Neural cell (in vitro differentiated cells): ENCODE measurements around the gene TLR9. TPM values are rescaled to one million over a fixed set of nuclear protein-coding genes. Genes with fewer than 3 reads are reported as not detected.

Experiments
- H2AFZ ChIP-seq: fragments of 200-600, 300-800 bp; sonication (generic), shearing (Covaris generic); 2 replicates; pipeline ENCODE4 v1.6.0; 2014; ENCODE audit warnings: low read depth, mild to moderate bottlenecking, antibody characterized with exemption, low read length, moderate library complexity
- H3F3A ChIP-seq: fragments of 200-600 bp; shearing (Covaris generic); 2 replicates; pipeline ENCODE4 v1.6.1; 2016; ENCODE audit warnings: mild to moderate bottlenecking, moderate library complexity, mixed read lengths, antibody characterized with exemption, low read length; ENCODE audit not compliant: insufficient read depth, poor library complexity, severe bottlenecking
- H3K27ac ChIP-seq: fragments of 200-600, 300-800 bp; sonication (generic), shearing (Covaris generic); 2 replicates; pipeline ENCODE4 v1.5.1; 2014; ENCODE audit warnings: mild to moderate bottlenecking, low read length, moderate library complexity
- H3K27me3 ChIP-seq: fragments of 300-800, 200-600 bp; sonication (generic), shearing (Covaris generic); 2 replicates; pipeline ENCODE4 v1.6.0; 2014; ENCODE audit warnings: mild to moderate bottlenecking, low read depth, low read length, moderate library complexity; ENCODE audit not compliant: insufficient read depth
- H3K36me3 ChIP-seq: fragments of 300-800, 200-600 bp; sonication (generic), shearing (Covaris generic); 2 replicates; pipeline ENCODE4 v1.5.1; 2014; ENCODE audit warnings: mild to moderate bottlenecking, antibody characterized with exemption, low read length, moderate library complexity; ENCODE audit not compliant: insufficient read depth
- H3K4me2 ChIP-seq: fragments of 300-800, 200-600 bp; sonication (generic), shearing (Covaris generic); 2 replicates; pipeline ENCODE4 v1.6.0; 2014; ENCODE audit warnings: mild to moderate bottlenecking, low read length
- H3K4me3 ChIP-seq: fragments of 300-800, 200-600 bp; sonication (generic), shearing (Covaris generic); 2 replicates; pipeline ENCODE4 v1.5.1; 2014; ENCODE audit warnings: mild to moderate bottlenecking, low read length, moderate library complexity
- H3K79me2 ChIP-seq: fragments of 200-600 bp; shearing (Covaris generic); replicated peaks from 2 replicates; pipeline ENCODE4 v1.6.0; 2014; ENCODE audit warnings: mild to moderate bottlenecking, low read length, moderate library complexity; ENCODE audit not compliant: insufficient read depth
- H3K9ac ChIP-seq: fragments of 300-800, 200-600 bp; sonication (generic), shearing (Covaris generic); 2 replicates; pipeline ENCODE4 v1.6.1; 2016; ENCODE audit warnings: mild to moderate bottlenecking, low read length, mixed read lengths
- H3K9me2 ChIP-seq: fragments of 200-600 bp; shearing (Covaris generic); 2 replicates; pipeline ENCODE4 v1.6.1; 2016; ENCODE audit warnings: mild to moderate bottlenecking, low read length, mixed read lengths; ENCODE audit not compliant: insufficient read depth
- H3K9me3 ChIP-seq: fragments of 200-600, 300-800 bp; sonication (generic), shearing (Covaris generic); 2 replicates; pipeline ENCODE4 v1.6.1; 2016; ENCODE audit warnings: mild to moderate bottlenecking, mixed run types, low read length, moderate library complexity, mixed read lengths
- H4K20me1 ChIP-seq: fragments of 200-600 bp; shearing (Covaris generic); 2 replicates; pipeline ENCODE4 v1.6.1; 2016; ENCODE audit warnings: mild to moderate bottlenecking, mixed run types; ENCODE audit not compliant: insufficient read depth
- EP300 ChIP-seq: fragments of 450-650 bp; conservative IDR thresholded peaks from 2 replicates; pipeline ENCODE4 v1.6.1; 2014; ENCODE audit warnings: antibody characterized with exemption, mild to moderate bottlenecking, moderate library complexity; ENCODE audit not compliant: poor library complexity, severe bottlenecking
- EZH2 ChIP-seq: fragments of 200-600, 300-800 bp; shearing (Covaris generic), sonication (generic); IDR thresholded peaks from 2 replicates; pipeline ENCODE4 v1.6.1; 2014; ENCODE audit warnings: antibody characterized with exemption, low read length, borderline replicate concordance, mild to moderate bottlenecking; ENCODE audit not compliant: insufficient read depth, poor library complexity, severe bottlenecking
- MXI1 ChIP-seq: fragments of 450-650 bp; conservative IDR thresholded peaks from 2 replicates; pipeline ENCODE4 v1.6.1; 2014; ENCODE audit warnings: antibody characterized with exemption, mild to moderate bottlenecking; ENCODE audit not compliant: poor library complexity, severe bottlenecking
- POLR2AphosphoS5 ChIP-seq: IDR thresholded peaks from 2 replicates; pipeline ENCODE4 v1.6.1; 2012
- RAD21 ChIP-seq: fragments of 450-650 bp; conservative IDR thresholded peaks from 2 replicates; pipeline ENCODE4 v1.6.1; 2014; ENCODE audit warnings: antibody characterized with exemption, mild to moderate bottlenecking, moderate library complexity
- SMC3 ChIP-seq: fragments of 450-650 bp; conservative IDR thresholded peaks from 2 replicates; pipeline ENCODE4 v1.6.1; 2014; ENCODE audit warnings: antibody characterized with exemption, mild to moderate bottlenecking, moderate library complexity; ENCODE audit not compliant: poor library complexity
- TAF1 ChIP-seq: IDR thresholded peaks from 2 replicates; pipeline ENCODE4 v1.6.1; 2012; ENCODE audit warnings: low read depth
- polyA plus RNA-seq: library from polyadenylated mRNA; depleted of rRNA; stranded (reverse); fragments of >200 nt; gene quantifications from 2 replicates; pipeline ENCODE4 v1.2.3, GENCODE V29; 2014
- TF ChIP-seq, protein P1 (sequence below): fragments of 450-650 bp; IDR thresholded peaks from 2 replicates; pipeline ENCODE4 v1.5.1; 2014; ENCODE audit warnings: antibody characterized with exemption, mild to moderate bottlenecking, moderate library complexity; ENCODE audit not compliant: poor library complexity, severe bottlenecking
- TF ChIP-seq, protein P2 (sequence below): IDR thresholded peaks from 2 replicates; pipeline ENCODE4 v1.6.1; 2012; ENCODE audit warnings: borderline replicate concordance

Gene TLR9
- polyA plus RNA-seq, 1 donor from 2014 or later: not detected

DNA sequence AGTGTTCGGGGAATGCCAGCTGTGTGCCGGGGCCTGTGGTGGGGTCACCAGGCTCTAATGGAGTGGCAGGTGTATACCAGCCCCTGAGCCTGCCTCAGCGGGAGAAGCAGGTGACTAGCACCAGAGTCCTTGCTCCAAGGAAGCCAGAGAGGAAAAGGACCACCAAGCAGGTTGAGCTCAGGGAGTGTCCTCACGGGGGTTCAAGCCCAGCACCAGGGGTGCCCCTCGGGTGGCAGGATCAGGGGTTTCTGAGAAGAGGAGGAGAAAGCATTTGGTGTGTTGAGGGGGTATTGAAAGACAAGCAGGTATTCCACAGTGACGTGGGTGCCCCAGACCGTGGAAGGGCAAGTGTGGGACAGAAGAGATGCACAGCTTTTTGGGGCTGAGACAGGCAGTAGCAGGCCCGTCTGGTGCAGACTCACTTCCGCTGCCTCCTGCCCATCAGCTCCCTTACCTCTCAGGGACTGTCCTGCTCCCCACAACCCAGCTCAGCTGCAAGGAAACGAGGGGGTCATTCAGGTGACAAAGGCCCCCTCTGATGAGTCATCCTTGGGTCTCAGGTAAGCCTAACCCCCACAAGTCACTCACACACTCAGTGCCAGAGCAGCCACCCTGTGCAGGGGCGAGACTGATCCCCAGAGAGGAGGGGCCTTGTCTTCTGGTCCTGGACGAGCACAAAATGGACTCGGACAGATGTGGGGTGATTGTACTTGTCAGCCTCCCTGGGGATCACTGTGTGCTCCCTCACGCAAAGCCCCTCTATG, 49.8 kb downstream of the TLR9 start:
- Histone ChIP-seq H4K20me1 (no peaks in the 10 kb centered on the region), H3F3A (no peaks in the 10 kb centered on the region), H3K27me3 (no peaks in the 10 kb centered on the region), H3K4me2 (no peak overlapping the region), H3K9ac (no peak overlapping the region), H3K9me2 (no peaks in the 10 kb centered on the region), H3K79me2 (no peaks in the 10 kb centered on the region), H3K27ac (no peak overlapping the region), H3K4me3 (no peak overlapping the region), H2AFZ (no peak overlapping the region), H3K36me3 (no peaks in the 10 kb centered on the region), H3K9me3 (no peaks in the 10 kb centered on the region)
- TF ChIP-seq RAD21 (no peak), SMC3 (no peak), POLR2AphosphoS5 (no peak), TAF1 (no peak), MXI1 (no peak)
- TF ChIP-seq, protein P1, sequence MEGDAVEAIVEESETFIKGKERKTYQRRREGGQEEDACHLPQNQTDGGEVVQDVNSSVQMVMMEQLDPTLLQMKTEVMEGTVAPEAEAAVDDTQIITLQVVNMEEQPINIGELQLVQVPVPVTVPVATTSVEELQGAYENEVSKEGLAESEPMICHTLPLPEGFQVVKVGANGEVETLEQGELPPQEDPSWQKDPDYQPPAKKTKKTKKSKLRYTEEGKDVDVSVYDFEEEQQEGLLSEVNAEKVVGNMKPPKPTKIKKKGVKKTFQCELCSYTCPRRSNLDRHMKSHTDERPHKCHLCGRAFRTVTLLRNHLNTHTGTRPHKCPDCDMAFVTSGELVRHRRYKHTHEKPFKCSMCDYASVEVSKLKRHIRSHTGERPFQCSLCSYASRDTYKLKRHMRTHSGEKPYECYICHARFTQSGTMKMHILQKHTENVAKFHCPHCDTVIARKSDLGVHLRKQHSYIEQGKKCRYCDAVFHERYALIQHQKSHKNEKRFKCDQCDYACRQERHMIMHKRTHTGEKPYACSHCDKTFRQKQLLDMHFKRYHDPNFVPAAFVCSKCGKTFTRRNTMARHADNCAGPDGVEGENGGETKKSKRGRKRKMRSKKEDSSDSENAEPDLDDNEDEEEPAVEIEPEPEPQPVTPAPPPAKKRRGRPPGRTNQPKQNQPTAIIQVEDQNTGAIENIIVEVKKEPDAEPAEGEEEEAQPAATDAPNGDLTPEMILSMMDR: no peak
- TF ChIP-seq, protein P2, sequence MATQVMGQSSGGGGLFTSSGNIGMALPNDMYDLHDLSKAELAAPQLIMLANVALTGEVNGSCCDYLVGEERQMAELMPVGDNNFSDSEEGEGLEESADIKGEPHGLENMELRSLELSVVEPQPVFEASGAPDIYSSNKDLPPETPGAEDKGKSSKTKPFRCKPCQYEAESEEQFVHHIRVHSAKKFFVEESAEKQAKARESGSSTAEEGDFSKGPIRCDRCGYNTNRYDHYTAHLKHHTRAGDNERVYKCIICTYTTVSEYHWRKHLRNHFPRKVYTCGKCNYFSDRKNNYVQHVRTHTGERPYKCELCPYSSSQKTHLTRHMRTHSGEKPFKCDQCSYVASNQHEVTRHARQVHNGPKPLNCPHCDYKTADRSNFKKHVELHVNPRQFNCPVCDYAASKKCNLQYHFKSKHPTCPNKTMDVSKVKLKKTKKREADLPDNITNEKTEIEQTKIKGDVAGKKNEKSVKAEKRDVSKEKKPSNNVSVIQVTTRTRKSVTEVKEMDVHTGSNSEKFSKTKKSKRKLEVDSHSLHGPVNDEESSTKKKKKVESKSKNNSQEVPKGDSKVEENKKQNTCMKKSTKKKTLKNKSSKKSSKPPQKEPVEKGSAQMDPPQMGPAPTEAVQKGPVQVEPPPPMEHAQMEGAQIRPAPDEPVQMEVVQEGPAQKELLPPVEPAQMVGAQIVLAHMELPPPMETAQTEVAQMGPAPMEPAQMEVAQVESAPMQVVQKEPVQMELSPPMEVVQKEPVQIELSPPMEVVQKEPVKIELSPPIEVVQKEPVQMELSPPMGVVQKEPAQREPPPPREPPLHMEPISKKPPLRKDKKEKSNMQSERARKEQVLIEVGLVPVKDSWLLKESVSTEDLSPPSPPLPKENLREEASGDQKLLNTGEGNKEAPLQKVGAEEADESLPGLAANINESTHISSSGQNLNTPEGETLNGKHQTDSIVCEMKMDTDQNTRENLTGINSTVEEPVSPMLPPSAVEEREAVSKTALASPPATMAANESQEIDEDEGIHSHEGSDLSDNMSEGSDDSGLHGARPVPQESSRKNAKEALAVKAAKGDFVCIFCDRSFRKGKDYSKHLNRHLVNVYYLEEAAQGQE: no peak

DNA sequence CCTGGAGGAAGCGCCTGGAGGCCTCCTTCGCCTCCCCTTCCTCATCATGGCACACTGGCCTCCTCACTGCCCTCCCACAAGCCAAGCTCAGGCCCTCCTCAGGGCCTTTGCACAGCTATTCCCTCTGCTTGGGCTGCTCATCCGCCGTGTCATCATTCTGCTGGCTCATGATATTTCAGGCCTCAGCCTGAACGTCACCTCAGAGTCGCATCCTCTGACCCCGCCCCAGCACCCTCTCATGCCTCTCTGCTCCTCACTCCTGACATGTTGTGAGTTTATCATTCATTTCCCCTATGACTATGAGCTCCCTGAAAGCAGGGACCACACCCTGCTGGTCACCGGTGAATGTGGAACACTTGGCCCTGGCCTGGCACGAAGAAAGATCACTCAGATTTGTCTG, 50.5 kb downstream of the TLR9 start:
- no peaks in the 10 kb centered on the region for H3K27me3 ChIP-seq
- H3K4me2 ChIP-seq: no peak overlapping the region
- H3F3A ChIP-seq: no peaks in the 10 kb centered on the region
- no peaks in the 10 kb centered on the region for H3K79me2 ChIP-seq
- no peaks in the 10 kb centered on the region for H3K9me2 ChIP-seq
- no peaks in the 10 kb centered on the region for H3K9me3 ChIP-seq
- H4K20me1 ChIP-seq: no peaks in the 10 kb centered on the region
- no peak overlapping the region for H3K4me3 ChIP-seq
- no peak overlapping the region for H3K9ac ChIP-seq
- no peak overlapping the region for H3K27ac ChIP-seq
- TF ChIP-seq MXI1 (no peak), TAF1 (no peak), POLR2AphosphoS5 (no peak), RAD21 (no peak), EP300 (no peak), SMC3 (no peak), EZH2 (no peak)
- TF ChIP-seq, protein P2: no peak
- TF ChIP-seq, protein P1: no peak
- no peak overlapping the region for H2AFZ ChIP-seq
- H3K36me3 ChIP-seq: no peaks in the 10 kb centered on the region
